SKM-1 treated with dmso at 0.1 percent for 144 hours (cell line): ENCODE data around the gene SUSD1.

Experiments
- DNase-seq: peaks from one replicate; lab custom pipeline; 2025; ENCODE audit not compliant: unreplicated experiment; lab: John Stamatoyannopoulos, UW

SUSD1 gene

GRCh38 chr9:112072721-112073638 lies 102.1 kb downstream of the SUSD1 start:
- DNase-seq: no peak

- peak; percentile 74 for DNase-seq
Measured at GRCh38 chr9:112069318-112070169, 105.6 kb downstream of the SUSD1 start.

DNA sequence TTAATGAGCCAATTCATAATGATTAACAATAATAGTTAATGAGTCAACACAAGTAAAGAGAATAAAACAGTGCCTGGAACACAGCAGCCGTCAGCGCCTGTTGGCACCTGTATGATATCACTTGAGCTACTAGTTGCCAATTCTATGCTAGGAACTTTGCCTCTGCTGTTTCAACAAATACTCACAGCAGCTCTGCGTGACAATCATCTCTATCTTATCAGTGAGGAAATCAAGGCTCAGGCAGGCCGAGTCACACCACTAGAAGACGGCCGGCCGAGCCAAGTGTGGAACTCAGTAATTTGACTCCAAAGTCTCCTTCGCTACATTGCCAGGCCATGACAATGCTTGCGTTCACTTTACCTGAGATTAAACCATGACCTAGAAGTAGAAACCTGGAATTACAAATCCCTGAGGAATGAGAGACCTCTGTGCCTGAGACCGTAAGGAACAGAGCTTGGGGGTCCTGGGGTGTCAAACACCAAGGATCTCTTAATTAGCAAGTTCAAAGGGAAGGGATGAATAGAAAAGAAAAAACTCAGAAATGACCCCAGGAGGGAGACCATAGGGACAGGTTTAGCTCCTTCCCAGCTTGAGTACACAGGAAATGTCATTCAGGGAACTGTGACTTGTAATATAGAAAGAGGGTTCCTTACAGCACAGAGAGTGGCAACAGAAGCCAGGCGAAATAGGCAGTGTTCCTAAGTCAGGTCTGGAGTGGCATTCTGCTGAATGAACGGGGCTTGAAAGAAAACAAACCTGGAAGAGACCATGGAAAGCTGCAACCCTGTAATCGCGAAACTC lies 109.1 kb downstream of the SUSD1 start:
- DNase-seq: no peak

- DNase-seq: no peak
Measured at GRCh38 chr9:112064871-112065270, 110.2 kb downstream of the SUSD1 start.

DNA sequence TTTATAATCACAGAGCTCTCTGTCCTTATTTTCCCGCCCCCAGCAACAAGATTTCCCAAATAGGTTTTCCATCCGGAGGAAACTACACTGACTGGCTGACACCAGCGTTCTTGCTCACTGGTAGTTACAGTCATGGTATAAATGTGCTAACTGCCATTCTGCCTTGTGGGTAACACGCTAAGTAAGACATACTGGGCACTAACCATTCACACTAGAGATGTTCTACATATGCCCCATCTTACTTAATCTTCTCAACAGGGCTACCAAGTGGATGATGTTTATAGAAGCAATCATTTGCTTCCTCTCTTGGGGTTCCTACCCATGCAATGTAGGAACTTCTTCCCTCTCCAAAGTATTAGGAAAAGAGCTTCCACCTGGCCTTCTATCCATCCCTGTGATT lies 111.5 kb downstream of the SUSD1 start:
- DNase-seq: no peak

DNA sequence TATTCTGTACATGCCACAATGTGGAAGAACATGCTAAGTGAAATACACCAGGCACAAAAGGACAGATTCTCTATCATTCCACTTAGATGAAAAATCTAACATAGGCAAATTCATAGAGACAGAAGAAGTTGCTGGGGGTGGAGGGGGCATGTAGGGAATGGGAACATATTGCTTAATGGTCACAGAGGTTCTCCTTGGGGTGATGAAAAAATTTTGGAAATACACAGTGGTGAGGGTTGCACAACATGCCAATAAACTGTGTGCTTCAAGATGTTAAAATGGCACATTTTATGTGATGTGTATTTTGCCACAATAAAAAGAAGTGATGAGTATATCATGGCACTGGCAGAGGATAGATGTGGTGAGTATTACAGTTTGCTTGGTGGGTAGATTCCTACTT lies 111.9 kb downstream of the SUSD1 start:
- DNase-seq: no peak

DNA sequence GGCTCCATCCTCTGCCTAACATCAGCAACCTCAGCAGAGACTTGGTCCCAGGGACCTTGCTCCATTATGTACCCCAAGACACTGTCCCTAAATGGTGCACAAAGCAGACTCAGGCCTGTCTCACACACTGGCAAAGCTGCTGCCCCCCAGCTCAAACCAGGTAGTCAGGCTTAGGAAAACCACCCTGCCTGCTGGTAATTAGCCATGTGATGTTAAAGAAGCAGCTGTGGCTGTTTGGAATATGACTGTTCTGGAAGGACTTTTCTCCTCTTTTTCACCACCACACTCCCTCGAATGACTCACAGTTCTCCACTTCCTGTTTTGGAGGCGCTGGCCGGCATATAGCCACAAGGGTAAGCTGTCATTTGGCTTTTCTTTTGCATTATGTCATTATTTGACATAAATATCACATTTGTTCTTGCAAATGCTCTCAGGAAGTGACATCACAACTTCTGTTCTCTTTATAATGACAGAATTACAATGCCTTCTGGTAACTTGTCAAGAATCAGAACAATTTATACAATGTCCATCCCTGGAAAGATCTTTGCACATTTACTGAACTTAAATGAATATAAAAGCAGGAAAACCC lies 113.9 kb downstream of the SUSD1 start:
- DNase-seq: peak; percentile 77

DNA sequence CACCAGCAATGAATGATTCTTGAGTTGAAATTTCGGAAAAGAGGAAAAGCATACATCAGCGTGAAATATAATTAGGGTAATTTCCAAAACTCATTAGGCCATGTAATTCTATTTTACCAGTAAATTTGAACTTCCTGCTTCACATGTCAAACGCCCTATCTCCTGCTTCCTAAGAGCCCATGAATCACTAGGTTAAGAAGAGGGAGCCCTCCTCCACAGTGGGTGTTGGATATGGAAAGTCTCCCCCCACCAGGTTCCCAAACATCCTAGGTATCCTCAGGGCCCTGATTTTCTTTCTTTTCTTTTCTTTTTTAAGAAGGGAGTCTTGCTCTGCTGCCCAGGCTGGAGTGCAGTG lies 115.2 kb downstream of the SUSD1 start:
- no peak for DNase-seq

GRCh38 chr9:112059145-112059965 lies 115.7 kb downstream of the SUSD1 start:
- no peak for DNase-seq

DNA sequence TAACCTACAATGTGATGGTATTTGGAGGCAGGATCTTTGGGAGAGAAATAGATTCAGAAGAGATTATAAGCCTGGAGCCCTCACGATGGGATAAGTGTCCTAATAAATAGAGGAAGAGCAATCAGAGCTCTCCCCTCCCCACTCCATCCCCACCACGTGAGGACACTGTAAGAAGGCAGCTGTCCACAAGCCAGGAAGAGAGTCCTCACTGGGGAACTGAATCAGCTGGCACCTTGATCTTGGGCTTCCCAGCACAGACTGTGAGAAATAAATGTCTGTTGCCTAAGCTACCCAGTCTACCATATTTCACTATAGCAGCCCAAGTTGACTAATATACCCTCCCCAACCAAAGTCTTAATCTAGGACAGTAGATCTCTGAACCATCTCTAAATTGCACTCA lies 118.1 kb downstream of the SUSD1 start:
- no peak for DNase-seq

DNA sequence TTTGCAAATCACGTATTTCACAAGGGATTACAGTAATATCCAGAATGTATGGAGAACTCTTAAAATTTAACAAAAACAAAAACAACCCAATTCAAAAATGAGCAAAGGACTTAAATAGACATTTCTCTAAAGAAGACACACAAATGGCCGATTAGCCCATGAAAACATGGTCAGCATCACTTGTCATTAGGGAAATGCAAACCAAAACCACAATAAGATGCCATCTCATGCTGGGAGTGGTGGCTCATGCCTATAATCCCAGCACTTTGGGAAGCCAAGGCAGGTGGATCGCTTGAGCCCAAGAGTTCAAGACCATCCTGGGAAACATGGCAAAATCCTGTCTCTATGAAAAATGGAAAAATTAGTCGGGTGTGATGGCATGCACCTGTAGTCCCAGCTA lies 120.2 kb downstream of the SUSD1 start:
- no peak for DNase-seq

GRCh38 chr9:112051812-112052211 lies 123.3 kb downstream of the SUSD1 start:
- DNase-seq: no peak

DNA sequence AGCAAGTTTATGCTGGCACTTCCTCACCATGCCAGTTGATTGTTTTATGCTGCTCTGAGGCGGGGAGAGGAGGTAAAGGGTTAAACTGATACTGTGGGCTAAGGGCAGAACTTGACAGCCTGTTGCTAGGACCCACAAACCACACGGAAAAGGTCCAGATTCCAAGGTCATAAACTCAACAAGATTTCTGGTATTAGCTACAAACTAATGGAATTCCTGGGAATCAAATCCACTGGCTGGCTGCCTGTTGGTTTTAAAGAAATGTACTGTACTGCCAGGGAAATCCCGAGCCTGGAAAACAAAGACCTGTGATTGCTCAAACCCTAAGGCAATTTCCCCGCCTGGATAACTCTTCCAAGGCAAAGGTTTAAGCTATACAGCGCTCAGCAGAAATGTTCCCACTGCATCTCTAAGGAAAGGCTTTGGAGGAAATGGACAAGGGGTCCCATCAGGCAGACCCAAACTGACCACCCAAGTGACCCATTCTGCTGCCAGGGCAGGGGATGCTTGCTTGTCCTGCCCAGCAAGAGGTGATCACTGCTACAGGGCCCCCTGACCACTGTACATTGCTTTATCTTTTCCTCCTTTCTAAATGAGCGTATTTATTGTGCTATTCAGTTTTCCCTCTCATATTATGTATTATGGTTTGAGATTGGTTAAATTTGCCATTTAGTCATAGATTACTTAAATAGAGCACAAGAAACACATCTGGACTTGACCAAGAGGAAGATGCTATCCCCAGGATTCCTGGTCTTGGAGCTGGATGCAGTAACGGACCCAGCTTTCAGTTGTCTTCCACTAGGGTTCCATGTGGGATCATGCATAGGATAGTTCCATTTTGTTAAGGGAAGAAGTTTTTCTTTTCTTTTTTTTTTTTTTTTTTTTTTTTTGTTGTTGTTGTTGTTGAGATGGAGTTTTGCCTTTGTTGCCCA lies 124.3 kb downstream of the SUSD1 start:
- DNase-seq: no peak

DNA sequence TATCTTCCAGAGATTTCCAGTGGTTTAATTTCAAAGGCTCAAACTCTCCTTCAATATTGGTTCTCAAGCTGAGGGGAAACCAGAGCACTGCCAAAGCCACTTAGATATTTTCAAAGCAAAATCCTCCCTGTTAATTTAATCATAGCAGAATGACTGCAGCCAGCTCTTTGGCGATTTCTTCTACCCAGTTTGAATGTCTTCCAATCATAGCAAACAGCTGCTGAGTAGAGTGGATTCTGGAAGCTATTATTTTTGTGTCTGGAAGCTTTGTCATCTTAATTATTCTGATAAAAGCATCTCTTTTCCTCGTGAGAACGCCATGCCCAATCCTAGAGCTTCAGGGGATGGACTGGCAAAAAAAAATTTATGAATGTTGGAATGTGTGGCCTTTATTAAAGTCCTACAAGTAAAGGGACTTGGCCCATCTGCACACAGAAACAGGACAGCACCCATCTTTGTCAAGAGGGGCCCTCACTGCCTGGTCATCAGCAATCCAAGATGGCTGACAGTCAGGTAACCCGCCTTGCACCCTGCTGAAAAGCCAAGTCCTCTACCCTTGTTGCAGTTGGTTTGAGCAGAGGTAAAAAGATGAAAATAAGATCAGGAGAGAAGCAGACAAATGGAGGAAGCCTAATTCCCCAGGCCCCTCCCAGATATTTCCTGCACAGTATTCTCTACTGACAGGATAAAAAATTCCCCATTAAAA lies 125.1 kb downstream of the SUSD1 start:
- no peak for DNase-seq

DNA sequence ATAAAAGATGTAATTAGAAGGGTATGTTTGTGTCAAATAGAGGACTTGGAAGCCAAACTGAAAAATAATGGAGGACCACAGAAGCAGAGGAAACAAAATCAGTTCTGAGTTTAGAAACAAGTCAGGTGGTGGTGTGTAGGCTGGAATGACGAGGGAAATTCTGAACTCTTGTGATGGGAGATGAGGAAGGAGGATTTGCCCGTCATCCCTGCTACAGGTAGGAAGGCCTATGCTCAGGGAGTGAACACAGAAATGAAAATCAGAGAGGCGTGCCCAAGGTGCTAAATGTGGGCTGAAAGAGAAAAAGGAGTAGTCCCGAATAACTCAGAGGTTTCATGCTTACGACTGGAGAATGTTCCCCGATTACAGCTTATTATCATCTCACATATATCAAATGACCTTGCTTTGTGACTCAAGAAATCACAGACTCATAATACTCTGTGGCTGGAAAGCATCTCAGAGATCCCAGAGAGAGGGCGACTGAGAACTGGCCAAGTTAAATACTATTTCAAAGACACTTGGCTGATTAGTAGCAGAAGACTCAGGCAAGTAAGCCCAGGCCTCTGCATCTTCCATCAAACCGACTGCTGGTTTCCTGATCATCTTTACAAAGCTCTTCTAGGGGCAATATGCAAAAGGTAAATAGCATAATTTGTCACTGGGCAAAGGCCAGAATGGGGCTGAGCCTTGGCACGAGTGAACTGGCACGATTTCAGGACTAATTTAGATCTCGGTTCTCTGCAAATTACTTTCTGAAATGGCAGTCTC lies 126.0 kb downstream of the SUSD1 start:
- DNase-seq: no peak

- no peak for DNase-seq
Measured at GRCh38 chr9:112047538-112048066, 127.5 kb downstream of the SUSD1 start.

- no peak for DNase-seq
Measured at GRCh38 chr9:112046181-112046580, 128.9 kb downstream of the SUSD1 start.
